GM19035 (cell line): ENCODE results near the gene TIE1.

Source experiments
- ATAC-seq: cut with Tn5 transposase; IDR thresholded peaks from one replicate; pipeline ENCODE4 v1.9.1; 2021; ENCODE audit not compliant: unreplicated experiment

Gene TIE1

GRCh38 chr1:43273708-43274107, 27.1 kb upstream of the TIE1 start:
- ATAC-seq = no peak

- no peak for ATAC-seq
Measured at GRCh38 chr1:43274125-43274803, 26.5 kb upstream of the TIE1 start.

- ATAC-seq = no peak
Measured at GRCh38 chr1:43274804-43275180, 26.0 kb upstream of the TIE1 start.

GRCh38 chr1:43275826-43276620, 24.8 kb upstream of the TIE1 start:
- ATAC-seq = no peak

- no peak for ATAC-seq
Measured at GRCh38 chr1:43276673-43277072, 24.1 kb upstream of the TIE1 start.

GRCh38 chr1:43277116-43277876, 23.5 kb upstream of the TIE1 start:
- ATAC-seq = no peak

- ATAC-seq = no peak
Measured at GRCh38 chr1:43279161-43279560, 21.6 kb upstream of the TIE1 start.

- no peak for ATAC-seq
Measured at GRCh38 chr1:43279666-43280065, 21.1 kb upstream of the TIE1 start.

- no peak for ATAC-seq
Measured at GRCh38 chr1:43280692-43281091, 20.1 kb upstream of the TIE1 start.

- no peak for ATAC-seq
Measured at GRCh38 chr1:43282220-43283195, 18.3 kb upstream of the TIE1 start.

GRCh38 chr1:43284065-43284464, 16.7 kb upstream of the TIE1 start:
- no peak for ATAC-seq

GRCh38 chr1:43284546-43285110, 16.2 kb upstream of the TIE1 start:
- no peak for ATAC-seq

- no peak for ATAC-seq
Measured at GRCh38 chr1:43285269-43285990, 15.4 kb upstream of the TIE1 start, which contains the start of gene C1orf210. C1orf210 (minus strand) TSS chr1:43285581; CDS start chr1:43283270, 2,311 bp downstream.

GRCh38 chr1:43286115-43286514, 14.7 kb upstream of the TIE1 start:
- ATAC-seq = no peak

GRCh38 chr1:43286533-43286932, 14.2 kb upstream of the TIE1 start:
- ATAC-seq = no peak

GRCh38 chr1:43288058-43288784, 12.6 kb upstream of the TIE1 start:
- ATAC-seq = no peak

- ATAC-seq = no peak
Measured at GRCh38 chr1:43288785-43289706, 11.7 kb upstream of the TIE1 start.

- ATAC-seq = no peak
Measured at GRCh38 chr1:43292216-43292615, 8.6 kb upstream of the TIE1 start.
